NCI-H526 (cell line): ENCODE measurements around the gene PLCB2.

ENCODE experiments used
- DNase-seq, 2 experiments: peaks; one replicate each; lab custom pipeline; 2025; lab: John Stamatoyannopoulos, UW

PLCB2 gene

DNA sequence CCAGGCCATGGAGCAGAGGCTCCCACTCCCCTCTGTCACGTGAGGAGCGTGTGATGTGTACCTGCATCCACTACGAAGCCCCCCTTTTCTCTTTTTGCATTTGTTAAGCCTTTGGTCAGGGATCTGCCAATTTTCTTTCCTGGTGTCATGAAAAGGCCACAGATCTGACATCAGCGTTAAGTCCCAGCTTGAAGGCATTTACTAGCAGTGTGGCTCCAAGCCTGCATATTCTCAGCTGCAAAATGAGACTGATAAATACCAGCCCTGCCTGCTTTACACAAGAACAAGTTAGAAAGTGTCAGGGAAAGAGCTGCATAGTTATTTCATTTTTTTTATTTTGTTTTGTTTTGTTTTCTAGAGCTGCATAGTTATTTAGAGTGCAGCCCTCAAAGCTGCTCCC is 22.6 kb downstream of the PLCB2 start:
- no peak for DNase-seq

DNA sequence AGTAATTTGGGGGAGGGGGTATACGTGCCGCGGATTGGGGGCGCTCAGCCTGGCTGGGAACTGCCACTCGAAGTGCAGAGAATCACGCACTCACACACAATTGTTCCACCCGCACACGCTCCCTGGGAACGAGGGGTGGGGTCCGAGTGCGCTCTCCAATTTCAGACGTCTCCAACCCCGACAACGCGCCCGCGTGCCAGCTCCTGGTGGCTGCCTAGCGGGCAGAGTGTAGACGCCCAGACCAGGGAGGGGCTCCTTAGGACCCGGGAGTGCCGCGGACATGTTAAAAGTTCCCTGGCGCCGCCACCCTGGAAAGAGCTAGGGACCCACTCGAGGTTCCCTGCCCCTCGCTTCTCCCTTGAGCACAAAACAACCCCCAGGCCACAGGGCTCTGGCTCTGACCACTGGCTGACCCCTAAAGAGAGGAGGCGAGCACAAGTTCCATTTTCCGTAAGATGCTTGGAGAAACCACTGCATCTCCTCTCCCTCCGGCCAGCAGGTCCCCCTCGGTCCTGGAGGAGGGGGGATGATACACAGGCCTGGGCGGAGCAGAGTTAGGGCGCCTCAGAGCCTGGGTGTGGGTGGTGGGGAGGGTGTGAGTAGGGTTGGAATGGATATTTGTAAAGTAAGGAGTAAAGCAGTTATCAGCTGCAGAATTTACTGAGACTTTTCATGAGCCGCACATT is 24.0 kb downstream of the PLCB2 start:
- no peak for DNase-seq

DNA sequence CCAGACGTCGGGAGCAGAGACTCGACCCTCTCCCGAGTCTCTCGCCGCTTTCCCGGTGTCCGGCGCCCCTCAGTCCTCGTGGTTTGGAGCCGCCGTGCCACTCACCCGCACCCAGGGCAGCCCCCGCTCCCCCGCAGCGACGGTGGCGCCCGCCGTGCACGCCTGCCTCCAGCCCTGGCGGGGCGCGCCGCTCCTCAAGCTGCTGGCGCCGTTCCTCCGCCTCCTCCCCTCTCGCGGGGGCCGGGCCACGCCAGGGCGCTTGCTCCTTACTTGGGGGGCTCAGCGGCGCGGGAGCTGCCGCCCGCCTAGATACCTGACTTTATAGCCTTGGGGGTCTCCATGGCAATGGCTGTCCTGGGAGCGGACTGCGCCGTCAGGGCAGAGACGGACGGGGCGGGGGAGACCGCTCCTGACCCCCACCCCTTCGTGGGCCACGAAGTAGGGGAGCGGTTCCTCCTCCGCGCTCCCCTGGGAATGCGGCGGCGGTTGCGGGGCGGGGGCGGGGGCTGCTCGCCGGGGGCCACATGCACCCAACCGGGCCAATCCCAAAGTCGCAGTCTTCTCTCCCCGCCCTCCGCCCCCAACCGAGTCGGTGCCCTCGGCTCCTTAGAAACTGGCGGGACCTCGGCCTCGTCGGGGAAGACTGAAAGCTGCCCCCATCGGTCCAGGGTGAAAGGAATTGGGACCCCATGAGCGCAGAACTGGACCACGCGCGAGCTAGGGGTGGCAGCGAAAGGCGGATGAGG is 24.7 kb downstream of the PLCB2 start, which contains the start of gene ANKRD63:
ANKRD63 (minus strand) TSS at position 196 of the 746 bp plus-strand sequence. CDS start 478 bp downstream, outside the sequence.
- DNase-seq = peak in 1 of 2 experiments; percentile 72

DNA sequence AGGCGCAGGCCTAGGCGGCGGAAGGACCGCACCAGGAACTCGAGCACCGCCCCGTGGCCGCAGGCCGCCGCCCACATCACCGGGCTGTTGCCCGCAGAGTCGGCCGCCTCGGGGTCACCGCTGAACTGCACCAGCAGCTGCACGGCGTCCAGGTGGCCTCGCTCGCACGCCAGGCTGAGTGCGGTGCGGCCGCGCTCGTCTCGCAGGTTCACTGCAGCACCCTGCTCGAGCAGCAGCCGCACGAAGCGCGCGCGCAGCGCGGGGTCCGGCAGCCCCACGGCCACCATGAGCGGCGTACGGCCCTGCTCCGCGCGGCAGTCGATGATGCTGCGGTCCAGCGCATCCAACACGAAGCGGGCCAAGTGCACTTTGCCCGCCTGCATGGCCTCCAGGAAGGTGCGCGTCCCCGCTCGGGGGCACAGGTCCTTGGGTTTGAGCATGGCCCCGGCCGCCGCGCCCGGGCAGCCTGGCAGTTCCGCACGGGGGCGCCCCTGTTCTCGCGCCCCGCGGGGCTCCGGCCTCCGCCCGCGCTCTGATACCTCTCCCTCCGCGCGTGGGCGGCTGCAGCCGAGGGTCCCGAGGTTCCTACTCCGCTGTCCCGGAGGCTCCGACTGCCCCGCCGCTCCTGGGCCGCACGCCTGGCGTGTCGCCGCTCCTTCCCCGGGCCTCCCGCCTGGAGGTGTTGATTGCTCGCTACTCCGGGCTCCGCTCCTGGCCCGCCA is 25.4 kb downstream of the PLCB2 start:
- peak in 1 of 2 experiments; percentile 78 for DNase-seq

DNA sequence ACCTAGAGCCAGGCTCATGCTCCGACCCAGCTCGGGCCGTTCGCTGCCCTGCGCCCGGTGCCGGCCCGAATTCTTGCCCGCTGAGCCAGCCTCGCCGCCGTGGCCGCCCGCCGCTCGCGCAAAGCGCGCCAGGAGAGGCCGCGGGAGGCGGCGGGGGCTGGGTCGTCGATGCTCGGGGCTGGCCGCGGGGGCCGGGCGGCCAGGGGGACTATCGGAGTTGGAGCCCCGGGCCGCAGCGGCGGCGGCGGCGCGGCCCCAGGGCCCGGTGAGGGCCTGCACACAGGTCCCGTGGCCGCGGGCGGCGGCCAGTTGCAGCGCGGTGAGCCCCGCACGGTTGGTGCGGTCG is 26.0 kb downstream of the PLCB2 start:
- DNase-seq = no peak

DNA sequence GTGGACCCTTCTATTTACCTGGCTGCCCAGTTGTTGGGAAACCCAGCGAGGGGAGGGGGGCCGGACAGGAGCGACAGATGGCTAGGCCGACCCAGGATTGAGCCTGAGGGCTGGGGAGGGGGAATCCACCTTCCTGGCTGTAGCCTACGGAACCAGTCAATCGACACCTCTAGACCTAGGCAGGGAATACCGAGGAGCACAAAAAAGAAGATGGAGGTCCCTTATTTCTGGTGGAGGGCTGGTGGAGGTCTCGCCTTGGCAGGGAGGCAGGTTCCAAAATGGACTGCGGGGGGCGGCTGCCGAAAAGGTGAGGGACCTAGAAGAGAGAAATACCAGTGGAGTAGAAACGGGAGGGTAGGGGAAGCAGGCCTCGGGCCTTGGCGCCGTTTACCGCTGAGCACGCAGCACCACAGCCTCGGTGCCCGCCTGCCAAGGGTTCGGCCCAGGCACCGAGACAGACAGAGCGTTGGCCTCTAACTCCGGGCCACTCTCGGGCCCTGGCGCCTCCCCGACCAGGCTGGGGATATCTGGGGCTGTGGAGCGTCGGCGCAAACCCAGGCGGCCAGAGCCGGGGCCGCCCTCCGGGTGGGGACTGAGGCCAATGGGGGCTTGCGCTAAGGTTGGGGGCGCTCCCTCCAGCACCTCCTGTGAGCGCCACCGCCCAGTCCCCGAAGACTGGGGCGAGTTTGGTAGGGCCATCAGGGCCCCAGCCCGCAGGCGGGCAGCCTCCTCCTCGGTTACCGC is 26.5 kb downstream of the PLCB2 start:
- no peak for DNase-seq

DNA sequence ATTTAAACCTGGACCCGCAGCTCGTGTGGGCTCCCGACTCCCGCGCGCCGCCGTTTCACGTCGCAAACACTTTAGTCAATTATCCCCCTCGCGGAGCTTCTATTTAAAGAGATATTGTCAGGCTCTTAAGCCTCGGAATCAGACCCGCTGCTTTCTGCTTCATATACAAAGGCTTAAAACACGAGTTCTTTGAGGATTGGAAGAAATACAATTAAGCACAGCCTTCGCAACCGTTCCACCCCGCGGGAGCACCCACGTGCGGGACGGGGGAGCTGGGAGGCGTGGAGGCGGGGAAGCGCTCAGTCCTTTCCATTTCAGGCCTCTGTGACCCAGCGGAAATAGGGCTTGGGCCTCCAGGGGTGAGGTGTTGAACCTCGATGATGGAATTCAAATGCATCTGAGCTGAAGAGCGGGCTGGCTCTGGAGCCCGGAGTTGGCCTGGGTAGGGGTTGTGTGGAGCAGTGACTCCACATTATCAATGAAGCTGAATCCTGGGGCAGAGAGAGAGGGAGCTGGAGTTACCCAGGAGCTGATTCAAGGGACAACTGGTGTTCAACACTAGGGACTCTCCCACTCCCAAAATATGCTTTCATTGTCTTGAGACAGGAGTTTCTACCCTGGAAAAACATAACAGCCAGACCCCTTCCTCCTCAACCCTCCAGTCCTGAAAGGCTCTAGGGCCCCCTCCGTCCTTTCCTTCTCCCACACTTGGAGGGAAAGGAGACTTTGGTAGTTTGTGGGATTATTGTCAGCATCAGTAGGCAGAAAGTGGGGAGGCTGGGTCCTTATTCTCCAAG is 27.3 kb downstream of the PLCB2 start:
- peak in 1 of 2 experiments; percentile 24 for DNase-seq

DNA sequence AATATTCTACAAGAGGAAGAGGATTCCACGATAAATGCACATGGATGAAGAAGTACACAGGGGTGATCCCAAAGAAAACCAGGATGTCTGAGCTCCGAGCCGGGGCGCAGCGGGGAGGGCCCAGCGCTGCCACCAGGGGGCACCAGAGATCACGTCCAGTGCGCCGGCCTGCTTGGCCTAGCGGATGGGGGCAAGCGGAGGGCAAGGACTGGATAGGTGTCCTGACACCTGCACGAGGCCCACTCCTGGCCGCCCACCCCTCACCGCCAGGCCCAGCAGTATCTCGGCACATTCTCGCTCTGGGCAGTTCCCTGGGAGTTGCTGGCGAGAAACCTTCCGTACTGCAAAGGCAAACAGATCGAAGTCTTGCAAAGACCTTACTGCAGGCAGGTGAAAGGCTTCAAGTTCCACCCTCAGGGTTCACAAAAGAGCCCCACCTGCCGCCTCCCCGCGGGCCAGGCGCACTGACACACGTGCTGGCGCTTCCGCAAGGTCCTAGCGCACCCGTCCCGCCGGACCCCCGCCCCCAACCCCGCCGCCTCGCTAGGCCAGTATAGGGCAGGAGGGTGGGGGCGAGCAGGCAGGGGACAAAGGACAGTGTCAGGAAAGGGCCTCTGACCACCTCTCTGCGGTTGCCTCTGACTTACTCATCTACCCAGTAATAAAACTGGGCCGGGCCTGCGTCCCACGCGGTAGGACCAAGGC is 28.1 kb downstream of the PLCB2 start:
- DNase-seq = peak; percentile 39 to 77

DNA sequence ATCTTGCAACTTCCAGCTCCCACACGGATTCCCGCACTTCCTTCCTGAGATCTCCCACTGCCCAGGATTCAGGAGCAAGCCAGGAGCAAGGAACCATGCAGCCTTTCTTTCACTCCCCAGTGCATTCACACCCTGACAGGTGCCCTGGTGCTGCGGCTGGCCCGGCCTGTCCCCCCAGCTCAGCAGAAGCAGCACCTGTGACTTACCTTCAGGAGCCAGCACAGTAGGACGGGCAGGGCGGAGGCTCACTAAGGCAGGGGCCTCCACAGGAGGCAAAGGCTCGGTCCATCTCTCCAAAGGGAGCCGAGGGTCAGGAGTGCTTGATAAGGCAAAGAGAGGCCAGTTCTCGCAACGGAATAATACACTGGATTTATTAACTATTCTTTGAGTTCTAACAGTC is 29.7 kb downstream of the PLCB2 start:
- DNase-seq = no peak

DNA sequence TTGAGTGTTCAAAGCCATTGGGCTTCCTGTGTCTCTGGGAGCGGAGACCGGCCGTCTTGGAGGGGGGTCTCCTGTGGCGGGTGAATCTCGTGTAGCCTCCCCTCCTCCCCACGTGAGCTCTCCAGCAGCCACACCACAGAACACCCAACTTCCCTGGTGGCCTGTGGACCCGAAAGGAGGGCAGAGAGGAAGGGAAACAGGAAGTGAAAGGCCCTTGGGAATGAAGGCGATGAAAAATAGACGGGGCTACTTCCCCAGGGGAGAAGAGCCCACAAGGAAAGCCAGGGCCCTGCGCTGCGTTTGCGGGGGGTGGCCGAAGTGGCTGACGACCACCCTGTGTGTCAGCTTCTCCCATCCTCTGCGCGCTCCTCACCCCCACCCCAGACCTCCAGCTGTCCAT is 30.3 kb downstream of the PLCB2 start:
- DNase-seq = no peak

DNA sequence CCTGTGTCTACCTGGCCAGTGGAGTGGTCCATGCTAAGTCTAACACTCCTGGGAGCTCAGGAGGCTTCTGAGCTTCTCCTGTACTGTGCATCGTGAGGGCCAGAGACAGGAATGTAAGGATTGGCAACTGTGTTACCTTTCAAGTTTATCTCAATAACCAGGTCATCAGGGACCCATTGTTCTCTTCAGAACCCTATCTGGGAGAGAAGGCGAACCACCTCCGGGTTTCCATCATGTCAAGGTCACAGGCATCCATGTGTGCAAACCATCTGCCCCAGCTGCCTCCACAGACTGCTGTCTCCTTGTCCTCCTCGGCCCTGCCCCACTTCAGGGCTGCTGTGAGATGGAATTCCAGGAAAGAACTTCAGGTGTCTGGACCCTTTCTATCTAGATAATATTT is 30.8 kb downstream of the PLCB2 start:
- DNase-seq = no peak

DNA sequence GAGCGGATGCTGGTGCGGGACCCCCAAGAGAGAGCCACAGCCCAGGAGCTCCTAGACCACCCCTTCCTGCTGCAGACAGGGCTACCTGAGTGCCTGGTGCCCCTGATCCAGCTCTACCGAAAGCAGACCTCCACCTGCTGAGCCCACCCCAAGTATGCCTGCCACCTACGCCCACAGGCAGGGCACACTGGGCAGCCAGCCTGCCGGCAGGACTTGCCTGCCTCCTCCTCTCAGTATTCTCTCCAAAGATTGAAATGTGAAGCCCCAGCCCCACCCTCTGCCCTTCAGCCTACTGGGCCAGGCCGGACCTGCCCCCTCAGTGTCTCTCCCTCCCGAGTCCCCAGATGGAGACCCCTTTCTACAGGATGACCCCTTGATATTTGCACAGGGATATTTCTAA is 31.8 kb downstream of the PLCB2 start:
- no peak for DNase-seq

DNA sequence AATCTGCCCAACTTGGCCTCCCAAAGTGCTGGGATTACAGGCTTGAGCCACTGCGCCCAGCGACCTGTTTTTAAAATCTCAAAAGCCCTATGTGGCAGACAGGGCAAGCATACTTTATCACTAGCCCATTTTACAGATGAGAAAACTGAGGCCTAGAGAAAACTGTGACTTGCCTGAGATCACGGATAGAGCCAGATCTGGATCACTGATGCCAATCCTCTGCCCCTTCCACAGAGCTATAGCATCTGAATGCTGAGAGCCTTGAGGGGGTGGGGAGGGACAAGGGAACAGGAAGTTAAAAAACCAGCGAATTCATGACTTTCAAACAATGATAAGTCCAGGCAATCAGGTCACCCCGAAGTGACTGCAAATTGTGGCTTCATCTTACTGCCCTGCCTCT is 32.2 kb downstream of the PLCB2 start:
- no peak for DNase-seq

DNA sequence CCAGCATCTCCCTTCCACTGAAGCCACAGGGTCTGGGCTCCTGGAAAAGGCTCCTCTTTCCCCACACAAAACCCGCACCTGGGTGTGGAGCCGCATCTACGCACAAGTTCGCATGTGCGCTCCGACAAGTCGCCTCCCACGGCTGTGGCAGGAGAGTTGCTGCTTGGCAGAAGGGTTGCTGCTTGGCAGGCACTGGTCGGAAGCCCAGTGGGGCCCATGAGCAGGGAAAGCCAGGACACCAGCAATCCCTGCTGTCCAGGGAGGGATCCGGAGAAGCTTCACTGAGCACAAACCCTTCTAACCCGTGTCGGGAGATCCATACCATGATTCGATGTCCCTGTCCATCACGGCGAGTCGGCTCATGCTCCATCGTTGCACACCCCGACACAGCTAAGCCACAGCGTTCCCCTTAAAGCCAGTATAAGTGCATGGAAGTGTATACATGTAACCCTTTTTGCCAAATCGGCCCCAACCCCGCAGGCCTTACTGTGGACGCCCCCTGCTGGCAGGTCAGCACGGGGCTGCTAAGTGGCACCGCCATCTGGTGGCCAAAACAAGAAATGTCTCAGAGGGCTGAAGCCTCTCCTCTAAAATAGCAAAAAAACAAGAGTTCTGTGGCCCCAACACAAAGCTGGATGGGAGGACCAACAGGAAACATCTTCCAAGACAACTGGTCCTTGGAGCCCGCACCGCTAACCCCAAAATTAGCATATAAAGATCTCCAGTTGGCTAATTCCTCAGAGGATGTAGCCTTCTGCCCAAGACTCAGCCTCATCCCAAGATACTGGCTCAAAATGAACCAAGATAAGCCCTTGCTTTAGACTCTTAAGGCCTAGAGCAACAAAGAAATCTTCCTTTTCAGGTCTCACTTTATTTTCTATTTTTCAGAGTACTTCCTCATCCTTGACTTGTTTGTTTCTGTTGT is 33.1 kb downstream of the PLCB2 start:
- peak; percentile 23 to 86 for DNase-seq

DNA sequence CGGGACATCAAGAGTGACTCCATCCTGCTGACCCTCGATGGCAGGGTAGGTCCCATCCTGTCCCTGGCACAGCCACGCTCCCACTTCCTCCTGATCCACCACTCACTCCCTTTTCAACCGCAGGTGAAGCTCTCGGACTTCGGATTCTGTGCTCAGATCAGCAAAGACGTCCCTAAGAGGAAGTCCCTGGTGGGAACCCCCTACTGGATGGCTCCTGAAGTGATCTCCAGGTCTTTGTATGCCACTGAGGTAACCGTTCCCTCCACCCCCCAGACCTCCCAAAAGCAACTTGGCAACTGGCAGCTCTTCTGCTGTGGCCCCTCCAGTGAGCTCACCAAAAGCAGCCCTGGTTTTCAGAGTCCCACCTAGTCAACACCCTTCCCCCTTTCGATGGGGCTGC is 34.3 kb downstream of the PLCB2 start:
- no peak for DNase-seq

DNA sequence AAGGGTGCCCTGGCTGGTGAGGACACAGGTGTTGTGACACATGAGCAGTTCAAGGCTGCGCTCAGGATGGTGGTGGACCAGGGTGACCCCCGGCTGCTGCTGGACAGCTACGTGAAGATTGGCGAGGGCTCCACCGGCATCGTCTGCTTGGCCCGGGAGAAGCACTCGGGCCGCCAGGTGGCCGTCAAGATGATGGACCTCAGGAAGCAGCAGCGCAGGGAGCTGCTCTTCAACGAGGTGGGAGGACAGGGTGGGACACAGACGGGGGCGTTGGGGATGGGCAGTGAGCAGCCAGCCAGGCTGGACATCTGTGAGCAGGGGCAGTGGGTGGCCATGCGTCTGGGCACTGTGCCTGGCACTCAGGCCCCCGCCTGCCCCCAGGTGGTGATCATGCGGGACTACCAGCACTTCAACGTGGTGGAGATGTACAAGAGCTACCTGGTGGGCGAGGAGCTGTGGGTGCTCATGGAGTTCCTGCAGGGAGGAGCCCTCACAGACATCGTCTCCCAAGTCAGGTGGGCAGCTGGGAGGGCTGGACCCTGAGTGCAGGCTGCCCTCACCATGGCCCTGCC is 35.2 kb downstream of the PLCB2 start:
- DNase-seq = no peak

DNA sequence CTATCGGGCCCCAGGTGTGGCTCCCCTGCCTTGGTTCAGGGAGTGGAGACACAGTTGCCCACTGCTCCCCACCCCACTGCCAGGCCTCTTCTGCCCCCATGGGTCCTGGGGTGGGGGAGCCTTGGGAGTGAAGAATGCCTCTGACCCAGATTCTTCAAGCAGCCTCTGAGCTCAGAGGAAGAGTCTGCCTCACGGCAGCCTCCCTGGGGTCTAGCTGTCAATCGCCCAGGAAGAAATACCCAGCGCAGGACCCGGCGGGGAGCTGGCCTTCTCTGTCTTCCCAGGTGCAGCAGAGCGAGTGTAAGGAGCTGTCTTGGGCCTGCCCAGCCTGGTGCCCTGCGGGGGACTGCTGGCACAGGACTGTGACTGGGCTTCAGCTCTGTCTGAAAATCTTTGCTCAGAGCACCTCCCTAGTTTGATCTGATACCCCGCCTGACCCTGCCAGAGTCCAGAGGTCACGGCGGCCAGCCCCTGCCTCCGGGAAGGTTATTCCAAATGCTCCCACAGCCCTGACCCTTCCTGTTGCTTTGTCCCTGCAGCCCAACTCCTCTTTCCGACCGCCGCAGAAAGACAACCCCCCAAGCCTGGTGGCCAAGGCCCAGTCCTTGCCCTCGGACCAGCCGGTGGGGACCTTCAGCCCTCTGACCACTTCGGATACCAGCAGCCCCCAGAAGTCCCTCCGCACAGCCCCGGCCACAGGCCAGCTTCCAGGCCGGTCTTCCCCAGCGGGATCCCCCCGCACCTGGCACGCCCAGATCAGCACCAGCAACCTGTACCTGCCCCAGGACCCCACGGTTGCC is 35.9 kb downstream of the PLCB2 start:
- DNase-seq = no peak

DNA sequence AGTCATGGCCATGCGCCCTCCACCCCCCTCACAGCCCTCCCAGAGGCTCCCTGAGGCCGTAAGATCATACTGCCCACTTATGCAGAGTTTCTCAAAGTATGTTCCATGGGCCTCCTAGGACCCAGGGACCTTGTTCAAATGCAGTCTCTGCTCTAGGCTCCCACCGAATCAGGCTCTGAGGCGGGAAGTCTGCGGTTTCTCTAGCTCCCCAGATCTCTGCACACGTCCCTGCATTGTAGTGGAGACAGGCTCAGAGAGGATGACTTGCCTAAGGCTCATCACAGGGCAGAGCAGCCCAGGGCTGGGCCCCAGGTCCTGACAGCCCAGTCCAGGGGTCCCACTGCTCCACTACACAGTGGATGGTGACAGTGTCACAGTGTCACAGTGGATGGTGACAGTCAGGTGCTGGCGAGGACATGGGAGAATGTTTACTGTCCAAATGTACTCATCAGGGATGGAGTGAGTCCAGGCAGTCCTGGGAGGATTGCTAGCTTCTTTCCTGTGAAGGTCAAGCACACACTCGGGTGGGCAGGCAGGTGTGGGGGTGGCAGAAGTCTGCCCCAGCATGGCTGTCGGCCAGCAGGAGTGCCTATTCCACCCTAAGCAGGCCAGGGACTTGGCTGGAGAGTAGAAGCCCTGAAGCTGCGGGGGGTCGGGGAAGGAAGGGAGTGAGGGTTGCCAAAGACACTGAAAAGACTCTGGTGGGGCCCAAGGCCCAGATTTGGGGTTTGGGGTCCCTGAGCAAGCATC is 37.3 kb downstream of the PLCB2 start:
- no peak for DNase-seq
